Epithelial cell of esophagus (primary cell): Measurements from ENCODE around the gene MYO5B.

ENCODE experiments used
- DNase-seq: peaks from one replicate; pipeline ENCODE4 v3.0.0; 2010; ENCODE audit warnings: low read depth
- H3K4me3 ChIP-seq: 2 replicates; pipeline ENCODE4 v1.5.1; 2011; ENCODE audit warnings: mild to moderate bottlenecking, low read length, control low read depth
- CTCF ChIP-seq: IDR thresholded peaks from 2 replicates; pipeline ENCODE4 v1.5.1; 2011; ENCODE audit warnings: low read depth, mild to moderate bottlenecking, low read length, control low read depth, inconsistent platforms; ENCODE audit not compliant: insufficient read depth; ENCODE audit errors: missing control alignments

Gene MYO5B

GRCh38 chr18:49855711-49856415 is 339.1 kb downstream of the MYO5B start:
- no peak for TF ChIP-seq CTCF
- H3K4me3 ChIP-seq = no peak overlapping the region
- DNase-seq = no peak

- peak; percentile 70 for DNase-seq
- no peak overlapping the region for H3K4me3 ChIP-seq
- TF ChIP-seq CTCF = no peak
These were observed 340.3 kb downstream of the MYO5B start for GRCh38 chr18:49854681-49855080.

GRCh38 chr18:49853436-49853835 is 341.5 kb downstream of the MYO5B start:
- no peak for TF ChIP-seq CTCF
- no peak for DNase-seq
- H3K4me3 ChIP-seq = no peak overlapping the region

- no peak for TF ChIP-seq CTCF
- no peak for DNase-seq
- no peak overlapping the region for H3K4me3 ChIP-seq
These were observed 341.9 kb downstream of the MYO5B start for GRCh38 chr18:49853011-49853410.

GRCh38 chr18:49851624-49852023 is 343.3 kb downstream of the MYO5B start:
- TF ChIP-seq CTCF = no peak
- DNase-seq = no peak
- no peak overlapping the region for H3K4me3 ChIP-seq

GRCh38 chr18:49850636-49851035 is 344.3 kb downstream of the MYO5B start:
- no peak for DNase-seq
- TF ChIP-seq CTCF = no peak

More at GRCh38 chr18:49850636-49851035, 344.3 kb downstream of the MYO5B start:
- no peak overlapping the region for H3K4me3 ChIP-seq
